ENCODE measurements around the gene PRRG3.

GRCh38 chrX:151694661-151695582 lies at the start of gene PRRG3:
- TF ChIP-seq POLR2A (IDR thresholded peaks at IDR 0.05) = no peak
- no peak for TF ChIP-seq CTCF (IDR thresholded peaks at IDR 0.05)

Data from ovary (tissue), 3 donors.